GM10266 (cell line): Measurements from ENCODE around the gene CPEB3.

Experiments used
- DNase-seq: peaks from one replicate; pipeline ENCODE4 v3.0.0; 2012; ENCODE audit errors: extremely low spot score
- CTCF ChIP-seq: IDR thresholded peaks from 2 replicates; pipeline ENCODE4 v1.5.1; 2012; ENCODE audit warnings: mild to moderate bottlenecking, low read depth; ENCODE audit not compliant: control insufficient read depth, insufficient read depth; ENCODE audit errors: missing control alignments

Gene CPEB3

GRCh38 chr10:92241158-92241500 is 49.7 kb downstream of the CPEB3 start:
- no peak for TF ChIP-seq CTCF
- DNase-seq, result no peak

GRCh38 chr10:92240289-92241157 is 50.4 kb downstream of the CPEB3 start:
- TF ChIP-seq CTCF, result no peak
- DNase-seq, result peak; percentile 71

DNA sequence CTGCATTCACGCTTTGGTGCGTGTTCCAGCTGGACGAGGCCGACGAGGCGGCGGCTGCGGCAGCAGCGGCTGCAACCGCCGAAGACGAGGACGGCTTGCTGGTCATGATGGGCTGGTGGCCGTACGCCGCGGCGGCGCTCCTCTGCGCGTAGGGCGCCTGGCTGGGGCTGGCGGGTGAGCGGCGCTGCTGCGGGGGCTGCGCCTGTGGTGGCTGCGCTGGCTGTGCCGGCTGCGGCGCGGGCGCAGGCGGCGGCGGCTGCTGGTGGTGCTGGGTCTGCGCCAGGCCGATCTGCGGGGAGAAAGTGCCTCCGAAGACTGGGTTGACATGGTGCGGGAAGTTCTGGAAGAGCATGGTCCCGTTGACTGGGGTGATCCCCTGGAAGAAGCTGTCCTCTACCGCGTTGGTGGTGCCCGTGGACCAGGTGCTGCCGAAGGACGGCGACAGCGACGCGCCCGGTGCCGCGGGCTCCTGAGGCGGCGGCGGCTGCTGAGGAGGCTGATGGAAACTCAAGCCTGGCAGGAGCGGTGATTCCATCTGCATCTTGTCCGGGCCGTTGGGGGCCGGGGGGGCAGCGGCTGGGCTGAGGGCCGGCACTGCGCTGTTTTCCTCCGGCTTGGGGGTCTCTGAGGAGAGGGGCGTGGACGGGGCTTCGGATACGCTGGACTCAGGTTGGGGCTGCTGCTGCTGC is 51.1 kb downstream of the CPEB3 start:
- peak; percentile 59 for DNase-seq

GRCh38 chr10:92239151-92239599 is 51.7 kb downstream of the CPEB3 start:
- TF ChIP-seq CTCF, result no peak
- DNase-seq, result no peak

More for the DNA sequence above, 51.1 kb downstream of the CPEB3 start:
- peak; percentile 14 for TF ChIP-seq CTCF

GRCh38 chr10:92238586-92239098 is 52.2 kb downstream of the CPEB3 start:
- DNase-seq, result no peak
- no peak for TF ChIP-seq CTCF

GRCh38 chr10:92238054-92238585 is 52.8 kb downstream of the CPEB3 start:
- no peak for TF ChIP-seq CTCF
- DNase-seq, result no peak

DNA sequence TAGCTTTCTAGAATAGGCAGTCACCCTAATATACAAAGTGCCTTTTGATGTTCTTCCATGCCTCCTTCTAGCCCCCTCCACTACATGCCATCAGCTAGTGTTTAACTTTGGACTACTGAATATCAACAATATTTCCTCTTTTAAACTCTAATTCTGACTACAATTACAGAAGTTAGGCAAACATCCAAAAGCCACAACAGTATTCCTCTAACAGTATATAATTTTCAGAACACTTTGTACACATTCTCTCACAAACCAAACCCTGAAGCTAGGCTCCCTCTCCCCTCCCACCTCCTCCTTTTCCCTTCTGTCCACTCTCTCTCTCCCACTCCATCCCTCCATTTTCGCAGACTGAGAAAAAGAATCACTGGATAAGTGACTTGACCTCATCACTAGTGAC is 59.7 kb downstream of the CPEB3 start:
- TF ChIP-seq CTCF, result no peak
- no peak for DNase-seq
